Measurements from ENCODE around the gene GPD2. TPM values are rescaled to one million over a fixed set of nuclear protein-coding genes. Genes with fewer than 3 reads are reported as not detected.

GPD2 gene
- total RNA-seq, 4 donors from 2014 or later = 39.2 to 69.7 (median 64.1) TPM

GRCh38 chr2:156430980-156431358 lies 5.2 kb upstream of the GPD2 start:
- intact Hi-C loops (cut with DNase I; ENCODE audit: low total_unique reads) = no loop called here
- H3K27ac ChIP-seq = peak overlapping the region; percentile 81 to 99 (median 98)
- ATAC-seq = peak; percentile 78 to 86

DNA sequence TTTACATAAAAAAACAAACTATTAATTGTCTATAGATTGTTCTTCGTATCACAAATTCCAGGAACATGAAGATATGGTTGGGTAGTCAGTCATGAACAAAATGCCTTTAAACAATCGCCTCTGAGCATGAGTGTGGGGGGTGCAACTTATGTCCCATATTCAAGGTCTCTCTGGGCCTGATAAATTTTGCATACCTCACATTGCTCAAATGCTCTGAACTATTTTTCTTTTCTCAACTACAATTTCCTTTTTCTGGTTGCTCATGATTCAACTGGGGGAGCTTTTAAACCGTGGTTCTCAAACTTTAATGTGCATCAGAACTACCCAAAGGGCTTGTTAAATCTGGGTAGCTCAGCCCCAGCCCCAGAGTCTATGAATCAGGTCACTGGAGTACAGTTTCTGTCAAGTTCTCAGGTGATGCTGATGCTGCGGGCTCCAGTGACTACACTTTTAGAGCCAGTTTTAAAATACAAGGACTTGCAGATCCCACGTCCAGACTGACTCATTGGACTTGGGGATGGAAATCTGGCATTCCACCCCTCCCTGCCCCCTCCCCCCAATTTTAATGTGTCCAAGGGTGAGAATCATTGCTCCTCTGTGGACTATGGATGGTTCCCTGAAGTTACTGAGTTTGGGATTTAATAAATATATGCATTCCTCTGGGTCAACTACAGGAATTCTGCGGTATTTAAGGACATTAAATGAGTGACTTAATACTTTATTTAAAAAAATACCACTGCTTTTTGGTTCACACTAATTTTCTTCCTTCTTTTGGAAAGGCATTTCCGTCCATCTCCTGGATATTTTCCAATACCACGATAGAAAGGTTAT lies 1.5 kb upstream of the GPD2 start:
- Histone ChIP-seq H3K4me3 (peak overlapping the region; percentile 78 to 85 (median 82)), H3K27me3 (no peaks in the 10 kb centered on the region), H3K9me3 (no peaks in the 10 kb centered on the region), H3K36me3 (no peaks in the 10 kb centered on the region), H3K27ac (peak overlapping the region; percentile 98 to 99 (median 98)), H3K4me1 (peaks cover 58 to 63% of the 10 kb centered on the region in 2 donors)
- in situ Hi-C loops (cut with MboI; ENCODE audit: low sequenced_read_pairs in 4 of 4) (no loop called here), intact Hi-C loops (cut with DNase I; ENCODE audit: low total_unique reads) (no loop called here)
- DNase-seq (peak; percentile 55 to 67), ATAC-seq (peak in 1 of 2 donors; percentile 47)
- TF ChIP-seq, protein P1, sequence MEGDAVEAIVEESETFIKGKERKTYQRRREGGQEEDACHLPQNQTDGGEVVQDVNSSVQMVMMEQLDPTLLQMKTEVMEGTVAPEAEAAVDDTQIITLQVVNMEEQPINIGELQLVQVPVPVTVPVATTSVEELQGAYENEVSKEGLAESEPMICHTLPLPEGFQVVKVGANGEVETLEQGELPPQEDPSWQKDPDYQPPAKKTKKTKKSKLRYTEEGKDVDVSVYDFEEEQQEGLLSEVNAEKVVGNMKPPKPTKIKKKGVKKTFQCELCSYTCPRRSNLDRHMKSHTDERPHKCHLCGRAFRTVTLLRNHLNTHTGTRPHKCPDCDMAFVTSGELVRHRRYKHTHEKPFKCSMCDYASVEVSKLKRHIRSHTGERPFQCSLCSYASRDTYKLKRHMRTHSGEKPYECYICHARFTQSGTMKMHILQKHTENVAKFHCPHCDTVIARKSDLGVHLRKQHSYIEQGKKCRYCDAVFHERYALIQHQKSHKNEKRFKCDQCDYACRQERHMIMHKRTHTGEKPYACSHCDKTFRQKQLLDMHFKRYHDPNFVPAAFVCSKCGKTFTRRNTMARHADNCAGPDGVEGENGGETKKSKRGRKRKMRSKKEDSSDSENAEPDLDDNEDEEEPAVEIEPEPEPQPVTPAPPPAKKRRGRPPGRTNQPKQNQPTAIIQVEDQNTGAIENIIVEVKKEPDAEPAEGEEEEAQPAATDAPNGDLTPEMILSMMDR (IDR thresholded peaks at IDR 0.05 in 4 of 5, conservative IDR thresholded peaks at IDR 0.05 in 1 of 5) = no peak
- TF ChIP-seq POLR2A (IDR thresholded peaks at IDR 0.05) = no peak

More at GRCh38 chr2:156430980-156431358, 5.2 kb upstream of the GPD2 start:
- Histone ChIP-seq H3K4me1 (peaks cover 44 to 53% of the 10 kb centered on the region in 2 donors), H3K9me3 (no peaks in the 10 kb centered on the region), H3K27me3 (no peaks in the 10 kb centered on the region), H3K36me3 (no peaks in the 10 kb centered on the region), H3K4me3 (no peak overlapping the region)
- in situ Hi-C loops (cut with MboI; ENCODE audit: low sequenced_read_pairs in 4 of 4) = no loop called here
- TF ChIP-seq, protein P1 (IDR thresholded peaks at IDR 0.05 in 4 of 5, conservative IDR thresholded peaks at IDR 0.05 in 1 of 5) = no peak
- TF ChIP-seq POLR2A (IDR thresholded peaks at IDR 0.05) = peak in 1 of 2 donors; percentile 11
- DNase-seq = no peak

- H3K36me3 ChIP-seq = no peaks in the 10 kb centered on the region
- DNase-seq = no peak
- H3K27ac ChIP-seq = peak overlapping the region; percentile 98 to 99 (median 98)
- peaks cover 54 to 56% of the 10 kb centered on the region in 2 donors for H3K4me1 ChIP-seq
- in situ Hi-C loops (cut with MboI; ENCODE audit: low sequenced_read_pairs in 4 of 4) = no loop called here
- no peaks in the 10 kb centered on the region for H3K27me3 ChIP-seq
- no peaks in the 10 kb centered on the region for H3K9me3 ChIP-seq
- ATAC-seq = peak; percentile 14 to 22
- intact Hi-C loops (cut with DNase I; ENCODE audit: low total_unique reads) = no loop called here
- H3K4me3 ChIP-seq = peak overlapping the region; percentile 78 to 85 (median 82)
- TF ChIP-seq, protein P1 (IDR thresholded peaks at IDR 0.05 in 4 of 5, conservative IDR thresholded peaks at IDR 0.05 in 1 of 5) = no peak
- TF ChIP-seq POLR2A (IDR thresholded peaks at IDR 0.05) = no peak
These were observed 822 bp upstream of the GPD2 start for GRCh38 chr2:156435396-156435717.

DNA sequence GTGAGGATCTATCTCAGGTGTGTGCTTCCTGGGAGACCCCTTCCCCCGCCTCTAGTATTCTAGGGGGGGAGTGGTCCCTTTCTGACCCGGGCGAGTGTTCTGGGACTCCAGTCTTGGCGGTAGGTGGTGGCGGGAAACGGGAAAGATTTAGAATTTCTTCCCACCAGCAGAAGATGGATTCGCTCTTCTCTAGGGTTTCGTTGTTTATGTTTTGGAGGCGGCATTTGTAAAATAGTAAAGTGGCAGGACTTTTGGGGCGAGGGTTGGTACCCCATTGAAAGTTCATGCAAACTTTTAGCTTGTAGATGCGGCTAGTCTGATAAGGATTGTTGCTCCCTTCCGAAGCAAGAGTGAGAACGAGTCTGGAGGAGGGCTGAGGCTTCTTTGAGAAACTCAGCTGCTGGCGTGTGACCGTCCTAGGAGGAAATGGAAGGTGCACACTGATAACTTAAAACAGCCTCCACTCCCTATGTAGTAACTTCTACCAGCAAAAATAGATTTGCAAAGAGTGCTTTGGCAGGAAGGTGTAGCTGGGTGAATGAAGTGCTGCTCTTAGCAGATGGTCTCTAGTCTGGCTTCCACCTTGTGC lies 412 bp downstream of the GPD2 start:
- intact Hi-C loops (cut with DNase I; ENCODE audit: low total_unique reads) (loop anchor here (1.0 kb wide), 2 partner anchors 36 to 102 kb away; no protein-coding TSS in a partner anchor), in situ Hi-C loops (cut with MboI; ENCODE audit: low sequenced_read_pairs in 4 of 4) (no loop called here)
- peaks cover 42 to 44% of the 10 kb centered on the region in 2 donors for H3K4me1 ChIP-seq
- H3K4me3 ChIP-seq = peak overlapping the region; percentile 78 to 85 (median 82)
- peak overlapping the region; percentile 98 to 99 (median 98) for H3K27ac ChIP-seq
- H3K27me3 ChIP-seq = no peaks in the 10 kb centered on the region
- H3K36me3 ChIP-seq = no peaks in the 10 kb centered on the region
- TF ChIP-seq, protein P1 (IDR thresholded peaks at IDR 0.05 in 4 of 5, conservative IDR thresholded peaks at IDR 0.05 in 1 of 5) = no peak
- TF ChIP-seq POLR2A (IDR thresholded peaks at IDR 0.05) = peak in 1 of 2 donors; percentile 1
- peak; percentile 50 to 55 for ATAC-seq
- peak; percentile 18 to 31 for DNase-seq
- H3K9me3 ChIP-seq = no peaks in the 10 kb centered on the region
